WTC11 (cell line): Measurements from ENCODE around the gene RTN4.

ENCODE experiments used
- ELF4 ChIP-seq: sonication (generic); formaldehyde crosslinking; IDR thresholded peaks from 2 replicates; pipeline ENCODE4 v1.8.1; 2022; ENCODE audit warnings: low read depth, mild to moderate bottlenecking, moderate library complexity, missing genetic modification reagents
- NR2C2 ChIP-seq: sonication (generic); formaldehyde crosslinking; IDR thresholded peaks from 2 replicates; pipeline ENCODE4 v1.8.0; 2022; ENCODE audit warnings: mild to moderate bottlenecking, missing genetic modification reagents
- ZNF138 ChIP-seq: sonication (generic); formaldehyde crosslinking; conservative IDR thresholded peaks from 2 replicates; pipeline ENCODE4 v1.8.1; 2022; ENCODE audit warnings: mild to moderate bottlenecking, moderate library complexity, missing genetic modification reagents
- TF ChIP-seq, protein P1 (sequence below): sonication (generic); formaldehyde crosslinking; IDR thresholded peaks from 2 replicates; pipeline ENCODE4 v1.8.1; 2022; ENCODE audit warnings: low read depth, mild to moderate bottlenecking, moderate library complexity, missing genetic modification reagents, borderline replicate concordance
- TF ChIP-seq, protein P2 (sequence below): fragments of 200-600 bp; IDR thresholded peaks from 2 replicates; pipeline ENCODE4 v1.8.0; 2022; ENCODE audit warnings: antibody characterized with exemption
- TF ChIP-seq, protein P3 (sequence below): sonication (generic); formaldehyde crosslinking; conservative IDR thresholded peaks from 2 replicates; pipeline ENCODE4 v1.8.1; 2022; ENCODE audit warnings: mild to moderate bottlenecking, missing genetic modification reagents
- TF ChIP-seq, protein P4 (sequence below): sonication (generic); formaldehyde crosslinking; IDR thresholded peaks from 2 replicates; pipeline ENCODE4 v1.8.0; 2022; ENCODE audit warnings: mild to moderate bottlenecking, missing genetic modification reagents
- TF ChIP-seq, protein P5 (sequence below): fragments of 250-450 bp; sonication (Bioruptor Pico); conservative IDR thresholded peaks from 2 replicates; pipeline ENCODE4 v1.9.0; 2021; ENCODE audit warnings: mild to moderate bottlenecking

DNA sequence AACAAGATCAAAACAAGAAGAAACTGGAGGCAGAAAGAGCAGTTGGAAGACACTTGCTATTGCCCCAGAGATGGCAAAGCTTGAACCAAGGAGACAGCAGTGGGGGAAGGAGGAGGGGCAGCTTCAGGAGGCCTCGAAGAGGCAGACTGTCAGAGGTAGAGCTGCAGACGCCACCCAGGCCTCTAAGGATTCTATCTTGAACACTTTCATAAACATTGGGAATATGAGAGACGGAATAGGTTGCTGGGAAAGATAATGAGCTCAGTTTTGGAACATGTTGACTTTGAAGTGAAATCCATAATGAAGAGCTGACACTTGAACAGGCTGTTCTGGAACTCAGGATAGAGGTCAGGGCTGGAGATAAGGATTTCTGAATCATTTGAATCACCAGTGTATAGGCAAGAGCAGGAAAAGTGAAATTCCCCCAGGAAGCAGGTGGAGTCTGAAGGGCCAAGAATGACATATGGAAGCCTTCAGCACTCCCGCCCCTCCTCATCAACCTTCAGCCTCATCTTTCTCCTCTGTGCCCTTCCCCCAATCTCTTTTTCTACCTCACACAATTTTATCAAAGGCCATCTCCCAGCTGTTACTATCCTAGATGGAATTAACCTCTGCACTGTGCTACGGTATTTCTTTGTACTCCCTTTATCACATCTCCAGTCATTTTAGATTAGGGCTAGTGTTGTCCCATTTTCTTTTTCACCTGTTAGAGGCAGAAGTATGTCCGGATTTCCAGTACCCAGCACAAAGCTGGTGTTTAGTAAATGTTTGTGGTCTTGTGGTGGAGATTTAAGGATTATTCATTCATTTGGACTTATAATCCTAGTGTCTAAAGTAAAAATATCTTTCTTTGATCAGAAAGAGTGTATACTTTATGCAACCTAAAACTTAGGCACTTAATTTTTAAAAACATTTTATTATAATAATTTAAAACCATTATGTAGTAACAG, 47.5 kb upstream of the RTN4 start:
- TF ChIP-seq, protein P1, sequence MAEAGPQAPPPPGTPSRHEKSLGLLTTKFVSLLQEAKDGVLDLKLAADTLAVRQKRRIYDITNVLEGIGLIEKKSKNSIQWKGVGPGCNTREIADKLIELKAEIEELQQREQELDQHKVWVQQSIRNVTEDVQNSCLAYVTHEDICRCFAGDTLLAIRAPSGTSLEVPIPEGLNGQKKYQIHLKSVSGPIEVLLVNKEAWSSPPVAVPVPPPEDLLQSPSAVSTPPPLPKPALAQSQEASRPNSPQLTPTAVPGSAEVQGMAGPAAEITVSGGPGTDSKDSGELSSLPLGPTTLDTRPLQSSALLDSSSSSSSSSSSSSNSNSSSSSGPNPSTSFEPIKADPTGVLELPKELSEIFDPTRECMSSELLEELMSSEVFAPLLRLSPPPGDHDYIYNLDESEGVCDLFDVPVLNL: no peak
- TF ChIP-seq, protein P2, sequence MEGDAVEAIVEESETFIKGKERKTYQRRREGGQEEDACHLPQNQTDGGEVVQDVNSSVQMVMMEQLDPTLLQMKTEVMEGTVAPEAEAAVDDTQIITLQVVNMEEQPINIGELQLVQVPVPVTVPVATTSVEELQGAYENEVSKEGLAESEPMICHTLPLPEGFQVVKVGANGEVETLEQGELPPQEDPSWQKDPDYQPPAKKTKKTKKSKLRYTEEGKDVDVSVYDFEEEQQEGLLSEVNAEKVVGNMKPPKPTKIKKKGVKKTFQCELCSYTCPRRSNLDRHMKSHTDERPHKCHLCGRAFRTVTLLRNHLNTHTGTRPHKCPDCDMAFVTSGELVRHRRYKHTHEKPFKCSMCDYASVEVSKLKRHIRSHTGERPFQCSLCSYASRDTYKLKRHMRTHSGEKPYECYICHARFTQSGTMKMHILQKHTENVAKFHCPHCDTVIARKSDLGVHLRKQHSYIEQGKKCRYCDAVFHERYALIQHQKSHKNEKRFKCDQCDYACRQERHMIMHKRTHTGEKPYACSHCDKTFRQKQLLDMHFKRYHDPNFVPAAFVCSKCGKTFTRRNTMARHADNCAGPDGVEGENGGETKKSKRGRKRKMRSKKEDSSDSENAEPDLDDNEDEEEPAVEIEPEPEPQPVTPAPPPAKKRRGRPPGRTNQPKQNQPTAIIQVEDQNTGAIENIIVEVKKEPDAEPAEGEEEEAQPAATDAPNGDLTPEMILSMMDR: no peak
- TF ChIP-seq ZNF138: no peak
- TF ChIP-seq, protein P3, sequence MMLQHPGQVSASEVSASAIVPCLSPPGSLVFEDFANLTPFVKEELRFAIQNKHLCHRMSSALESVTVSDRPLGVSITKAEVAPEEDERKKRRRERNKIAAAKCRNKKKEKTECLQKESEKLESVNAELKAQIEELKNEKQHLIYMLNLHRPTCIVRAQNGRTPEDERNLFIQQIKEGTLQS (CRISPR knock-in tag): no peak
- TF ChIP-seq, protein P4, sequence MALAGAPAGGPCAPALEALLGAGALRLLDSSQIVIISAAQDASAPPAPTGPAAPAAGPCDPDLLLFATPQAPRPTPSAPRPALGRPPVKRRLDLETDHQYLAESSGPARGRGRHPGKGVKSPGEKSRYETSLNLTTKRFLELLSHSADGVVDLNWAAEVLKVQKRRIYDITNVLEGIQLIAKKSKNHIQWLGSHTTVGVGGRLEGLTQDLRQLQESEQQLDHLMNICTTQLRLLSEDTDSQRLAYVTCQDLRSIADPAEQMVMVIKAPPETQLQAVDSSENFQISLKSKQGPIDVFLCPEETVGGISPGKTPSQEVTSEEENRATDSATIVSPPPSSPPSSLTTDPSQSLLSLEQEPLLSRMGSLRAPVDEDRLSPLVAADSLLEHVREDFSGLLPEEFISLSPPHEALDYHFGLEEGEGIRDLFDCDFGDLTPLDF (CRISPR knock-in tag): no peak
- no peak for TF ChIP-seq ELF4
- no peak for TF ChIP-seq NR2C2
- TF ChIP-seq, protein P5, sequence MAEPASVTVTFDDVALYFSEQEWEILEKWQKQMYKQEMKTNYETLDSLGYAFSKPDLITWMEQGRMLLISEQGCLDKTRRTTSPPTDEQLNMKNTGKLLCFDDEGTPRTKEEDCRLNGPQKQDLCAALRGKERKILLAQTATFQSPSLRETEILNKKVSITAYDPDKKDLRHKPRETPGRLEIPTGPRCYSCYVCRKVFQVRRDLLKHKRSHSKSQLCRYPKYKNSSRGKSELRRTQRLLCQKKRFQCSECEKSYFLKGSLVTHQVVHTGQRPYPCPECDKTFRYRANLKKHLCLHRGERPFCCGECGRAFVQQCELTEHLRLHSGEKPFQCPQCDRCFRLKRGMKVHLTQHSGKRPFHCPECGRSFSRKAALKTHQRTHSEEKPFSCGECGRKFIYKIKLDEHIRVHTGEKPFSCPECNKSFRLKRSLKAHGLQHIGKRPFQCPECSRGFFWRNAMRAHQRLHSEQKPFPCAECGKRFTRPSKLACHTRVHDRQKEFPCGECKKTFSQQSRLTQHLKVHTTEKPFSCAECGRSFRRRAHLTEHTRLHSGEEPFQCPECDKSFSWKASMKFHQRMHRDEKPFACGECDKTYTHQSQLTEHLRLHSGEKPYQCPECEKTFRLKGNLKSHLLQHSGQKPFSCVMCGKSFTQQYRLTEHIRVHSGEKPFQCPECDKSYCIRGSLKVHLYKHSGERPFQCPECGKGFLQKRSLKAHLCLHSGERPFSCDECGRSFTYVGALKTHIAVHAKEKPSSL (CRISPR knock-in tag): no peak
